Calu3 (cell line): ENCODE results near the gene SLC20A1. TPM values are rescaled to one million over a fixed set of nuclear protein-coding genes. Genes with fewer than 3 reads are reported as not detected.

Experiments
- BruUV-seq: library from RNA; stranded (reverse); fragments of 400-500 nt; replicated peaks from 2 replicates; lab custom pipeline; 2021; lab: Mats Ljungman, UMichigan
- CTCF ChIA-PET: fragments of 300-600 bp; sonication (Branson Sonifier 250); formaldehyde crosslinking; loops from one replicate; lab custom pipeline; 2022; ENCODE audit warnings: antibody characterized with exemption; lab: Charles Lee
- DNase-seq: peaks from one replicate; pipeline ENCODE4 v3.0.0; 2022
- H3K27ac Mint-ChIP-seq: one replicate; pipeline ENCODE4 v1.8.0; 2022; ENCODE audit warnings: mixed read lengths; ENCODE audit not compliant: unreplicated experiment
- H3K27me3 Mint-ChIP-seq: one replicate; pipeline ENCODE4 v1.8.0; 2022; ENCODE audit warnings: mixed read lengths; ENCODE audit not compliant: unreplicated experiment
- H3K36me3 Mint-ChIP-seq: one replicate; pipeline ENCODE4 v1.8.0; 2022; ENCODE audit warnings: mild to moderate bottlenecking, moderate library complexity, mixed read lengths; ENCODE audit not compliant: insufficient read depth, unreplicated experiment
- H3K4me1 Mint-ChIP-seq: one replicate; pipeline ENCODE4 v1.8.0; 2022; ENCODE audit warnings: mild to moderate bottlenecking, low read depth, mixed read lengths; ENCODE audit not compliant: unreplicated experiment
- H3K4me3 Mint-ChIP-seq: one replicate; pipeline ENCODE4 v1.8.0; 2022; ENCODE audit warnings: mild to moderate bottlenecking, low read depth, moderate library complexity, mixed read lengths; ENCODE audit not compliant: unreplicated experiment
- H3K9me3 Mint-ChIP-seq: one replicate; pipeline ENCODE4 v1.8.0; 2022; ENCODE audit warnings: low read depth, mixed read lengths; ENCODE audit not compliant: unreplicated experiment
- CTCF ChIP-seq: fragments of 200-600 bp; IDR thresholded peaks from one replicate; pipeline ENCODE4 v1.8.0; 2022; ENCODE audit warnings: antibody characterized with exemption; ENCODE audit not compliant: unreplicated experiment
- intact Hi-C: fragments of 100-400 bp; cut with micrococcal nuclease; formaldehyde crosslinking; loops from one replicate; pipeline ENCODE4 v1.10.0; 2022; ENCODE audit not compliant: unreplicated experiment
- total RNA-seq: library from RNA; stranded (reverse); gene quantifications from 2 replicates; pipeline ENCODE4 v1.2.3, GENCODE V29; 2022

The SLC20A1 gene
- total RNA-seq, 1 experiment from 2014 or later: 84.5 TPM

- intact Hi-C loops: no loop called here
- DNase-seq: no peak
- Mint-ChIP-seq H3K4me3 (no peak overlapping the region), H3K9me3 (no peaks in the 10 kb centered on the region), H3K27me3 (no peaks in the 10 kb centered on the region), H3K4me1 (peaks cover 42% of the 10 kb centered on the region), H3K36me3 (no peaks in the 10 kb centered on the region), H3K27ac (peak overlapping the region; percentile 76)
- no peak for TF ChIP-seq CTCF
- CTCF ChIA-PET: interaction anchor here (0.7 to 1.5 kb wide), 7 partner anchors 9 to 266 kb away, joined by 3 to 25 read pairs (median 4); no protein-coding TSS in a partner anchor
- BruUV-seq: no TSS peak
These were observed 47.2 kb downstream of the SLC20A1 start for GRCh38 chr2:112692918-112693317.

- no TSS peak for BruUV-seq
- CTCF ChIA-PET: interaction anchor here (0.8 to 1.5 kb wide), 2 partner anchors 33 to 69 kb away, joined by 5 to 25 read pairs; no protein-coding TSS in a partner anchor
- TF ChIP-seq CTCF: no peak
- intact Hi-C loops: no loop called here
- Mint-ChIP-seq H3K27ac (peak overlapping the region; percentile 76), H3K9me3 (no peaks in the 10 kb centered on the region), H3K27me3 (no peaks in the 10 kb centered on the region), H3K36me3 (no peaks in the 10 kb centered on the region), H3K4me1 (peaks cover 37% of the 10 kb centered on the region), H3K4me3 (no peak overlapping the region)
- no peak for DNase-seq
These were observed 47.9 kb downstream of the SLC20A1 start for GRCh38 chr2:112693596-112693995.

GRCh38 chr2:112694182-112694581 is 48.4 kb downstream of the SLC20A1 start:
- no peak for DNase-seq
- no TSS peak for BruUV-seq
- no peak overlapping the region for H3K4me3 Mint-ChIP-seq
- H3K9me3 Mint-ChIP-seq: no peaks in the 10 kb centered on the region
- H3K4me1 Mint-ChIP-seq: peaks cover 31% of the 10 kb centered on the region
- H3K27me3 Mint-ChIP-seq: no peaks in the 10 kb centered on the region
- no peak overlapping the region for H3K27ac Mint-ChIP-seq
- CTCF ChIA-PET: no interaction called here
- TF ChIP-seq CTCF: no peak
- intact Hi-C loops: no loop called here
- H3K36me3 Mint-ChIP-seq: no peaks in the 10 kb centered on the region

DNA sequence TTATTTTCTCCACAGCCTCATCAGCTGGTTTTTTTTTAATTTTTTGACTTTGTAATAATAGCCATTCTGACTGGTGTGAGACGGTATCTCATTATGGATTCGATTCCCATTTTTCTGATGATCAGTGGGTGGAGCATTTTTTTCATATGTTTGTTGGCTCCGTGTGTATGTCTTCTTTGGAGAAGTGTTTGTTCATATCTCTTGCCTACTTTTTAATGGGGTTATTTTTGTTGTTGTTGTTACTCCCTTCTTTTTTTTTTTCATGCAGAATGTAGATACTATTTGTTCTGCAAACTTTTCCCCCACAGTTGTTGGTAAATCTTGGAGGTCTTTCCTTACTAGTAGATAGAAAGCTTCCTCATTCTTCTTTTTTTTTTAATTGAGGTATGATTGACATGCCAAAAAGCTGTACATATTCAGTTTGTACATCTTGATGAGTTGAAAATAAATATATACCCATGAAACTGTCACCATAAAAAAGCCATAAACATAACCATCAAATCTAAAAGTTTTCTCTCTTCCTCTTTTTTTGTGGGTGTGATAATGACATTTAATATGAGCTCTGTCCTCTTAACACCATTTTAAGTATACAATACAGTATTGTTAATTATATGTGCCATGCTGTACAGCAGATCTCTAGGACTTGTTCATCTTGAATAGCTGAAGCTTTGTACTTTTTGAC is 53.2 kb downstream of the SLC20A1 start:
- no peak for TF ChIP-seq CTCF
- BruUV-seq: no TSS peak
- peaks cover 13% of the 10 kb centered on the region for H3K4me1 Mint-ChIP-seq
- H3K36me3 Mint-ChIP-seq: no peaks in the 10 kb centered on the region
- no peak overlapping the region for H3K4me3 Mint-ChIP-seq
- H3K27ac Mint-ChIP-seq: no peak overlapping the region
- intact Hi-C loops: no loop called here
- H3K9me3 Mint-ChIP-seq: no peaks in the 10 kb centered on the region
- no peak for DNase-seq
- CTCF ChIA-PET: no interaction called here
- no peaks in the 10 kb centered on the region for H3K27me3 Mint-ChIP-seq
